ENCODE measurements around the gene BRD7. TPM values are rescaled to one million over a fixed set of nuclear protein-coding genes. Genes with fewer than 3 reads are reported as not detected.

Gene BRD7
- total RNA-seq, 4 donors from 2014 or later, result 27.8 to 46.2 (median 36.8) TPM

DNA sequence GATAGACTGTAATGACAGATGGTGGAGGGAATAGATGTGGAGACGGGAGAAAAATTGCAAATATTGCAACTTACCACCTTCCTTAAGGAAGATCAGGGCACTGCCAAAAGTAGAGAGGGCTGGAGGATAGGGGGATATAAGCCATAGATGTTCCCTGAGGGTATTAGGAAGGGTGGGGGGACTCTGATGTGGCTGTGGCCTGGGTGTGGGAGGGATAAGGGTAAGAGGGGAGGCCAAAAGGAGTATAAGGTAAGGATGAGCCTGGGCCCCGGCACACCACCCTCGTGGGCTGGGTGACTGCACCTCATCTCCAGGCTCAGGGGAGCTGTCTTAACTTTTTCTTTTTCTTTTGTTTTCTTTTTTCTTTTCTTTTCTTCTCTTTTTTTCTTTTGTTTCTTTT, 30.6 kb upstream of the BRD7 start:
- H3K36me3 ChIP-seq, result no peaks in the 10 kb centered on the region
- no peaks in the 10 kb centered on the region for H3K4me1 ChIP-seq
- no peak overlapping the region for H3K27ac ChIP-seq
- TF ChIP-seq CTCF (IDR thresholded peaks at IDR 0.05) (no peak), POLR2A (IDR thresholded peaks at IDR 0.05) (no peak)
- no peaks in the 10 kb centered on the region for H3K27me3 ChIP-seq
- DNase-seq, result no peak
- no peaks in the 10 kb centered on the region for H3K9me3 ChIP-seq
- H3K4me3 ChIP-seq, result no peak overlapping the region

DNA sequence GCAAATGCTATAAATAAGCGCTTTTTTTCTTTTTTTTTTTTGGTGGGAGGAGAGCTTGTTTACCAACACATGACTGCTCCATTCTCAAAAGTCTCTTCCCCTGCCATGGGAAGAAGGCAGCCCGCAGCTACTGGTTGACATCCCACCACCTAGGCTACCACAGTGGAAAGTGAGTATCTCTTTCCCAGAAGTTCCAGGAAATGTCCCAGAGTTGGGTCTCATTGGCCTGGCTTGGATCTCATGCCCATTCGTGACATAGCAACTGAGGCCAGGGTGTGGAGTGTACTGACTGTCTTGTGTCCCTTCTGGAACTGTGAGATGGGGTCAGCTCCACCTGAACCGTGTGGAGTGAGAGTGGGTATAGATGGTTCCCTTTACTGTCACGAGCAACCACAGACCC, 29.5 kb upstream of the BRD7 start:
- DNase-seq, result no peak
- Histone ChIP-seq H3K27ac (no peak overlapping the region), H3K36me3 (no peaks in the 10 kb centered on the region), H3K9me3 (no peaks in the 10 kb centered on the region), H3K27me3 (no peaks in the 10 kb centered on the region), H3K4me1 (no peaks in the 10 kb centered on the region), H3K4me3 (no peak overlapping the region)
- TF ChIP-seq CTCF (IDR thresholded peaks at IDR 0.05), result no peak
- TF ChIP-seq POLR2A (IDR thresholded peaks at IDR 0.05), result no peak

GRCh38 chr16:50396761-50397535, 28.2 kb upstream of the BRD7 start:
- Histone ChIP-seq H3K27ac (no peak overlapping the region), H3K4me3 (no peak overlapping the region), H3K36me3 (no peaks in the 10 kb centered on the region), H3K4me1 (no peaks in the 10 kb centered on the region), H3K27me3 (no peaks in the 10 kb centered on the region), H3K9me3 (no peaks in the 10 kb centered on the region)
- DNase-seq, result no peak
- no peak for TF ChIP-seq CTCF (IDR thresholded peaks at IDR 0.05)
- TF ChIP-seq POLR2A (IDR thresholded peaks at IDR 0.05), result no peak

DNA sequence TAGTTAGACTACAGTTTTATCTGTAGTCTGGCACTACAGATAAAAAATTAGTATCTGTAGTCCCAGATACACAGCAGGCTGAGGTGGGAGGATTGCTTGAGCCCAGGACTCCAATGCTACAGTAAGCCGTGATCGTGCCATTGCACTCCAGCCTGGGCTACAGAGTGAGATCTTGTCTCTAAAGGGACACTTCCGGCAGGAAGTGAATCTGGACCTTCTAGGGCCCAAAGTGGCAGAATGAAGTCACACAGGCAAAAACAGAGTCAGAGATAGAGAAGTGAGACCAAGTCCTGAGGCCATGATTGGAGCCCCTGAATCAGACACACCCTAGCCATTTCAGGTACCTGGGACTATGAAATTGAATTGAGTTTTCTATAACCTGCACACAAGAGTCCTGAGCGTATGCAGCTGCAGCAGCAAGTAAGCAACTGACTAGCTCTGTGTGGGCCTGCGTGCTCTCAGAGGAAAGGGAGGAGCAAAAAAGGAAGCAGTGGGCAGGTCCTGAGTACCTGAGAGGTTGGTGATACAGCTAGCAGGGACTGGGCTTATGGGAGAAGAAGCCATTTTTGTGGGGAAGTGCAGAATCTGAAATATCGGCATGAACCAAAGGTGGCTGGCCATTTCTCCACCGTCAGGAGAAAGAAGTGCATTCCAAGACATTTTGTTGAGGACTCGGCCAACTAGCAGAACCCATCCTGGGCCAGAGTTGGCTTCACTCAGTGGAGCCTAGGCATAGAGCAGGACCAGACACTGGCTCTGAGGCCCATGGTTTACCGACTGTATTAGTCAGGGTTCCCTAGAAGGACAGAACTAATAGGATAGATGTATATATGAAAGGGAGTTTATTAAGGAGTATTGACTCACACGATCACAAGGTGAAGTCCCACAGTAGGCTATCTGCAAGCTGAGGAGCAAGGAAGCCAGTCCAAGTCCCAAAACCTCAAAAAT, 27.2 kb upstream of the BRD7 start:
- H3K36me3 ChIP-seq, result no peaks in the 10 kb centered on the region
- no peak overlapping the region for H3K4me3 ChIP-seq
- H3K9me3 ChIP-seq, result no peaks in the 10 kb centered on the region
- DNase-seq, result no peak
- TF ChIP-seq POLR2A (IDR thresholded peaks at IDR 0.05), result no peak
- no peak for TF ChIP-seq CTCF (IDR thresholded peaks at IDR 0.05)
- H3K4me1 ChIP-seq, result no peaks in the 10 kb centered on the region
- H3K27ac ChIP-seq, result no peak overlapping the region
- no peaks in the 10 kb centered on the region for H3K27me3 ChIP-seq

DNA sequence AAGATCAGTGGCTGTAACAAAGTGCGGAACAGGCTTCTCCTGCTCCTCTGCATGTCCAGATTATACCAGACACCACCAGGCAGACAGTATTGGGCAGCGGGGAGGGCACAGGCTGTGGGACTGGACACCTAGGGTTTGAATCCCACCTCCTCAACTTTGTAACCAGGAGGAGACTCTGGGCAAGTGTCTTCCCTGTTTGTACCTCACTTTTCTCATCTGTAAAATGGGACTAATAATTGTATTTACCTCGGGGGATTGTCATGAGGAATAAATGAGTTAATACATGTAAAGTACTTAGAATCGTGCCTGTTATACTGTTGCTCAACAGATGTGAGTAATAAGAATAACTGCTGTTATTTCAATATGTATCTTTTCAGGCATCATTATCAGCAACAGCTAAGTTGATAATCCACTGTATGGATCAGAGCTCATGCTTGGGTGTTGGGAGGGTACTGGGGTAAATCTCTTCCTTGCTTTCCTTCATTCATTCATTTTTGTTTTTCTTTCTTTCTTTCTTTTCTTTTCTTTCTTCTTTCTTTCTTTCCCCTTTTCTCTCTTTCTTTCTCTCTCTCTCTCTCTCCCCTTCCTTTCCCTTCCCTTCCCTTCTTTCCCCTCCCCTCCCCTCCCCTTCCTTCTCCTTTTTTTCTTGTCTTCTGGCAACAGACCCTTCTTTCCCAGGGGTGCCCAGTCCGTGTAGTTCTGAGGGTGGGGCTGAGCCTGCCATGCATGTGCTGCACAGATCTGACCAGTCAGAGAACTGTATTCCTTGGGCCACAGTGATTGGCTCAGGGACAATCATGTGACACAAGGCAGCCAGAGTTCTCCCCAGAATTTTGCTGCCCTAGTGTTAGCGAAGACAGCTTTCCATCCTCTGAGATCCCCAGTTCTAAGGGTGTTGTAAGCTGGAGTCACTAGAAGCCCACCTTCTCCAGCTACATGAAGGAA, 25.3 kb upstream of the BRD7 start:
- H3K27ac ChIP-seq, result no peak overlapping the region
- H3K27me3 ChIP-seq, result no peaks in the 10 kb centered on the region
- TF ChIP-seq POLR2A (IDR thresholded peaks at IDR 0.05) (no peak), CTCF (IDR thresholded peaks at IDR 0.05) (no peak)
- no peaks in the 10 kb centered on the region for H3K4me1 ChIP-seq
- no peak overlapping the region for H3K4me3 ChIP-seq
- H3K36me3 ChIP-seq, result no peaks in the 10 kb centered on the region
- no peak for DNase-seq
- no peaks in the 10 kb centered on the region for H3K9me3 ChIP-seq

Data from Peyer's patch (tissue), 4 donors.